Mammary epithelial cell (primary cell): ENCODE data around the gene PALLD.

Source experiments
- EZH2 ChIP-seq: IDR thresholded peaks from 2 replicates; pipeline ENCODE4 v1.6.1; 2012; ENCODE audit warnings: low read length, inconsistent platforms, borderline replicate concordance
- TF ChIP-seq, protein P1 (sequence below), 2 donors: IDR thresholded peaks in 1 of 2; conservative IDR thresholded peaks in 1 of 2; 2 replicates each; pipeline ENCODE4 v1.5.1; 2011 to 2012; ENCODE audit warnings: inconsistent platforms in 2 of 2, low read length in 2 of 2, mild to moderate bottlenecking in 2 of 2, control low read depth in 1 of 2, low read depth in 1 of 2; ENCODE audit not compliant: insufficient read depth in 1 of 2; ENCODE audit errors: extremely low read depth in 1 of 2

DNA sequence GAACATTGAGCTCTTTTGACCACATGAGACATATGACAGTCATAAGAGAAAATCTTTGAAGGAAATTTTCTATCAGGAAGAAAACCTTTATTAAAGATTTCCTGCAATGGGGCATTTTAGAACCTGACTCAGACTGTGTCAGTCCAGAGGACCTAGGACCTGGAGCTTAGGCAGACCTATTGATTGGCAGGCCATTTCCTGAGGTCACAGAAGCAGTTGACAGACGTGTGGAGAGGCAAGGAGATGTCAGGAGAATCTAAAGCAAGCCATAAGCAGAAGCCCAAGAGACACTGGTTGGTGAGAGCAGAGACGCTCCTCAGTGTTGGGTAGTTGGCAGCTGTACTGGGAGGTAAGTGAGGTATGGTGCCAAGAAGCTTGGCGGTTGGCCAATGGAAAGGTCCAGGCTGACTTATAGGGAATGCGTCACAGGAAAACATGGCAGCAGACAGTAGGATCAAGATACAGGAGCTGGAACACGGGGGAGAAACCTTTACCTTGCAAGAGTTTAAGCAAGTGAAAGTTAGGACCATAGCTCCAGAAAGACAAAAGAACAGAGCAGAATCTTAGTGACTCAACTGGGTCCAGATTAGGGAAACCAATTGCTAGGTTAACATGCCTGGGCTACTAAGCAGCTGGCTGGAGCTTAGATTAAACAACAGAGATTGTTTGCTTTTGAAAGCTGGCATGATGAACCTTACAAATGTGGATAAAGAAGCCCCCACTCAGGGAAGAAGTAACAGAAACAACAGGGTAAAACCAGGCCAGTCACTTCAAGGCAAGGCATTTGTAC, 18.6 kb downstream of the PALLD start:
- no peak for TF ChIP-seq EZH2
- TF ChIP-seq, protein P1, sequence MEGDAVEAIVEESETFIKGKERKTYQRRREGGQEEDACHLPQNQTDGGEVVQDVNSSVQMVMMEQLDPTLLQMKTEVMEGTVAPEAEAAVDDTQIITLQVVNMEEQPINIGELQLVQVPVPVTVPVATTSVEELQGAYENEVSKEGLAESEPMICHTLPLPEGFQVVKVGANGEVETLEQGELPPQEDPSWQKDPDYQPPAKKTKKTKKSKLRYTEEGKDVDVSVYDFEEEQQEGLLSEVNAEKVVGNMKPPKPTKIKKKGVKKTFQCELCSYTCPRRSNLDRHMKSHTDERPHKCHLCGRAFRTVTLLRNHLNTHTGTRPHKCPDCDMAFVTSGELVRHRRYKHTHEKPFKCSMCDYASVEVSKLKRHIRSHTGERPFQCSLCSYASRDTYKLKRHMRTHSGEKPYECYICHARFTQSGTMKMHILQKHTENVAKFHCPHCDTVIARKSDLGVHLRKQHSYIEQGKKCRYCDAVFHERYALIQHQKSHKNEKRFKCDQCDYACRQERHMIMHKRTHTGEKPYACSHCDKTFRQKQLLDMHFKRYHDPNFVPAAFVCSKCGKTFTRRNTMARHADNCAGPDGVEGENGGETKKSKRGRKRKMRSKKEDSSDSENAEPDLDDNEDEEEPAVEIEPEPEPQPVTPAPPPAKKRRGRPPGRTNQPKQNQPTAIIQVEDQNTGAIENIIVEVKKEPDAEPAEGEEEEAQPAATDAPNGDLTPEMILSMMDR (conservative IDR thresholded peaks at IDR 0.05 in 1 of 2, IDR thresholded peaks at IDR 0.05 in 1 of 2; ENCODE audit: extremely low read depth in 1 of 2, insufficient read depth in 1 of 2, low read depth in 1 of 2, low read length in 2 of 2): no peak
